Tibial artery (tissue), 4 donors: ENCODE data around the gene EPB41L2.

Source experiments
- DNase-seq, 2 donors: peaks; one replicate each; pipeline ENCODE4 v3.0.0-alpha.2; 2019
- H3K27ac ChIP-seq, 2 donors: fragments of 200-600 bp; sonication (generic) in 1 of 2; 1 replicate in 1 of 2; 2 replicates in 1 of 2; pipeline ENCODE4 v1.5.1; 2018 to 2019; ENCODE audit warnings: mild to moderate bottlenecking in 1 of 2
- H3K27me3 ChIP-seq, 2 donors: fragments of 200-600 bp; sonication (generic) in 1 of 2; one replicate each; pipeline versions ENCODE4 v1.5.1 to v1.6.0; 2016 to 2019
- H3K36me3 ChIP-seq, 3 donors: fragments of 200-600 bp; sonication (generic) in 2 of 3; one replicate each; pipeline ENCODE4 v1.5.1; 2016 to 2019; ENCODE audit warnings: mild to moderate bottlenecking in 2 of 3
- H3K4me1 ChIP-seq, 4 donors: fragments of 200-600 bp; sonication (generic) in 2 of 4; 1 replicate in 3 of 4; 2 replicates in 1 of 4; pipeline ENCODE4 v1.5.1; 2016 to 2019
- H3K4me3 ChIP-seq, 2 donors: fragments of 200-600 bp; sonication (generic) in 1 of 2; 1 replicate in 1 of 2; 2 replicates in 1 of 2; pipeline ENCODE4 v1.5.1; 2018 to 2019; ENCODE audit warnings: mild to moderate bottlenecking in 2 of 2
- H3K9me3 ChIP-seq, 3 donors: fragments of 200-600 bp; sonication (generic) in 1 of 3; one replicate each; pipeline ENCODE4 v1.5.1; 2016 to 2019
- CTCF ChIP-seq, 2 experiments: fragments of 200-600 bp in 1 of 2; fragments of 450-650 bp in 1 of 2; IDR thresholded peaks; one replicate each; pipeline ENCODE4 v1.5.1; 2017 to 2019; ENCODE audit warnings: antibody characterized with exemption in 2 of 2, mild to moderate bottlenecking in 1 of 2, moderate library complexity in 1 of 2
- intact Hi-C: fragments of 100-400 bp; cut with DNase I; formaldehyde crosslinking; loops from one replicate; pipeline ENCODE4 v1.15.0; 2023; ENCODE audit warnings: low total_unique reads

EPB41L2 gene

GRCh38 chr6:130913120-130913519, 149.9 kb downstream of the EPB41L2 start:
- Histone ChIP-seq H3K4me1 (peaks cover 0 to 5% (median 0%) of the 10 kb centered on the region in 4 donors), H3K27me3 (no peaks in the 10 kb centered on the region), H3K27ac (no peak overlapping the region), H3K9me3 (no peaks in the 10 kb centered on the region), H3K4me3 (no peak overlapping the region), H3K36me3 (no peaks in the 10 kb centered on the region)
- no peak for DNase-seq
- intact Hi-C loops, result no loop called here
- TF ChIP-seq CTCF (IDR thresholded peaks at IDR 0.05), result no peak

GRCh38 chr6:130912434-130912833, 150.6 kb downstream of the EPB41L2 start:
- Histone ChIP-seq H3K9me3 (no peaks in the 10 kb centered on the region), H3K36me3 (no peaks in the 10 kb centered on the region), H3K4me3 (no peak overlapping the region), H3K27me3 (no peaks in the 10 kb centered on the region), H3K27ac (no peak overlapping the region), H3K4me1 (peaks cover 0 to 8% (median 2%) of the 10 kb centered on the region in 4 donors)
- intact Hi-C loops, result no loop called here
- no peak for DNase-seq
- TF ChIP-seq CTCF (IDR thresholded peaks at IDR 0.05), result no peak

GRCh38 chr6:130908958-130909357, 154.1 kb downstream of the EPB41L2 start:
- no peak for DNase-seq
- Histone ChIP-seq H3K4me3 (no peak overlapping the region), H3K27ac (no peak overlapping the region), H3K36me3 (no peaks in the 10 kb centered on the region), H3K4me1 (peaks cover 0 to 19% (median 8%) of the 10 kb centered on the region in 4 donors), H3K9me3 (no peaks in the 10 kb centered on the region), H3K27me3 (no peaks in the 10 kb centered on the region)
- TF ChIP-seq CTCF (IDR thresholded peaks at IDR 0.05), result no peak
- intact Hi-C loops, result no loop called here

GRCh38 chr6:130908188-130908587, 154.9 kb downstream of the EPB41L2 start:
- no peak overlapping the region for H3K4me3 ChIP-seq
- peaks cover 0 to 19% (median 8%) of the 10 kb centered on the region in 4 donors for H3K4me1 ChIP-seq
- no peak for DNase-seq
- no peak for TF ChIP-seq CTCF (IDR thresholded peaks at IDR 0.05)
- H3K9me3 ChIP-seq, result no peaks in the 10 kb centered on the region
- H3K27me3 ChIP-seq, result no peaks in the 10 kb centered on the region
- H3K36me3 ChIP-seq, result no peaks in the 10 kb centered on the region
- H3K27ac ChIP-seq, result peak overlapping the region in 1 of 2 donors; percentile 33
- intact Hi-C loops, result no loop called here

- H3K36me3 ChIP-seq, result no peaks in the 10 kb centered on the region
- DNase-seq, result no peak
- no peak for TF ChIP-seq CTCF (IDR thresholded peaks at IDR 0.05)
- no peaks in the 10 kb centered on the region for H3K9me3 ChIP-seq
- intact Hi-C loops, result no loop called here
- peaks cover 0 to 19% (median 7%) of the 10 kb centered on the region in 4 donors for H3K4me1 ChIP-seq
- peak overlapping the region in 1 of 2 donors; percentile 33 for H3K27ac ChIP-seq
- no peak overlapping the region for H3K4me3 ChIP-seq
- no peaks in the 10 kb centered on the region for H3K27me3 ChIP-seq
Measured at GRCh38 chr6:130907687-130908086, 155.4 kb downstream of the EPB41L2 start.
